Body of pancreas (tissue), 4 donors: ENCODE data around the gene KIF1A.

Source experiments
- CTCF ChIP-seq, 7 experiments: fragments of 450-650 bp in 4 of 7; fragments of 200-600 bp in 3 of 7; sonication (generic) in 3 of 7; IDR thresholded peaks; one replicate each; pipeline ENCODE4 v1.5.1; 2016 to 2019; ENCODE audit warnings: antibody characterized with exemption in 7 of 7
- POLR2A ChIP-seq, 3 donors: fragments of 450-650 bp; IDR thresholded peaks; one replicate each; pipeline ENCODE4 v1.6.1; 2016; ENCODE audit warnings: antibody characterized with exemption in 3 of 3, mild to moderate bottlenecking in 2 of 3

GRCh38 chr2:240788482-240788881 is 31.5 kb downstream of the KIF1A start:
- no peak for TF ChIP-seq CTCF (IDR thresholded peaks at IDR 0.05)
- TF ChIP-seq POLR2A (IDR thresholded peaks at IDR 0.05), result no peak
